Osteocyte (in vitro differentiated cells): Measurements from ENCODE around the gene MPZL1. TPM values are rescaled to one million over a fixed set of nuclear protein-coding genes. Genes with fewer than 3 reads are reported as not detected.

Experiments
- DNase-seq: peaks from one replicate; pipeline ENCODE4 v3.0.0; 2021; ENCODE audit warnings: mixed read lengths; ENCODE audit not compliant: unreplicated experiment; ENCODE audit errors: extremely low spot score
- H3K27ac Mint-ChIP-seq: one replicate; pipeline ENCODE4 v1.8.0; 2021; ENCODE audit warnings: mild to moderate bottlenecking, mixed read lengths; ENCODE audit not compliant: unreplicated experiment
- H3K27me3 Mint-ChIP-seq: one replicate; pipeline ENCODE4 v1.8.0; 2021; ENCODE audit warnings: mixed read lengths; ENCODE audit not compliant: unreplicated experiment
- H3K36me3 Mint-ChIP-seq: one replicate; pipeline ENCODE4 v1.8.0; 2021; ENCODE audit warnings: mixed read lengths; ENCODE audit not compliant: unreplicated experiment
- H3K4me1 Mint-ChIP-seq: one replicate; pipeline ENCODE4 v1.8.0; 2021; ENCODE audit warnings: mixed read lengths; ENCODE audit not compliant: unreplicated experiment
- H3K4me3 Mint-ChIP-seq: one replicate; pipeline ENCODE4 v1.8.0; 2021; ENCODE audit warnings: mild to moderate bottlenecking, moderate library complexity, mixed read lengths; ENCODE audit not compliant: unreplicated experiment
- H3K9me3 Mint-ChIP-seq: one replicate; pipeline ENCODE4 v1.8.0; 2021; ENCODE audit warnings: mixed read lengths; ENCODE audit not compliant: unreplicated experiment
- CTCF ChIP-seq: fragments of 200-600 bp; sonication (generic); IDR thresholded peaks from 2 replicates; pipeline ENCODE4 v1.5.0; 2021; ENCODE audit warnings: antibody characterized with exemption, mild to moderate bottlenecking, moderate library complexity
- total RNA-seq: library from RNA; stranded (reverse); gene quantifications from 2 replicates; pipeline ENCODE4 v1.2.1, GENCODE V29; 2021

MPZL1 gene
- total RNA-seq, 1 donor from 2014 or later, result 155 TPM

GRCh38 chr1:167837326-167837725 lies 115.5 kb downstream of the MPZL1 start:
- Mint-ChIP-seq H3K27ac (no peak overlapping the region), H3K4me3 (no peak overlapping the region), H3K9me3 (no peaks in the 10 kb centered on the region), H3K4me1 (no peaks in the 10 kb centered on the region), H3K27me3 (peaks cover 7% of the 10 kb centered on the region), H3K36me3 (no peaks in the 10 kb centered on the region)
- DNase-seq, result no peak
- TF ChIP-seq CTCF, result no peak

- H3K9me3 Mint-ChIP-seq, result no peaks in the 10 kb centered on the region
- no peaks in the 10 kb centered on the region for H3K4me1 Mint-ChIP-seq
- DNase-seq, result no peak
- TF ChIP-seq CTCF, result no peak
- H3K36me3 Mint-ChIP-seq, result no peaks in the 10 kb centered on the region
- H3K4me3 Mint-ChIP-seq, result no peak overlapping the region
- no peak overlapping the region for H3K27ac Mint-ChIP-seq
- H3K27me3 Mint-ChIP-seq, result peaks cover 7% of the 10 kb centered on the region
Measured at GRCh38 chr1:167839009-167839408, 117.2 kb downstream of the MPZL1 start.

Other genes with a start within 250 kb of the MPZL1 start
- gene CD247, start 203.5 kb upstream of the MPZL1 start, total RNA-seq, result not detected in 2 replicates
- gene CREG1, start 168.2 kb upstream of the MPZL1 start, total RNA-seq, result 19.2 and 19.4 TPM in 2 replicates
- not detected in 2 replicates for gene RCSD1, start 91.8 kb upstream of the MPZL1 start, total RNA-seq
- gene ADCY10, start 192.2 kb downstream of the MPZL1 start, total RNA-seq, result 0.10 and 0.94 TPM in 2 replicates
- 56.8 and 60.9 TPM in 2 replicates for gene DCAF6, start 214.7 kb downstream of the MPZL1 start, total RNA-seq
- gene MPC2, start 215.1 kb downstream of the MPZL1 start, total RNA-seq, result 48.2 and 50.8 TPM in 2 replicates